ENCODE data around the gene DST.

Gene DST

DNA sequence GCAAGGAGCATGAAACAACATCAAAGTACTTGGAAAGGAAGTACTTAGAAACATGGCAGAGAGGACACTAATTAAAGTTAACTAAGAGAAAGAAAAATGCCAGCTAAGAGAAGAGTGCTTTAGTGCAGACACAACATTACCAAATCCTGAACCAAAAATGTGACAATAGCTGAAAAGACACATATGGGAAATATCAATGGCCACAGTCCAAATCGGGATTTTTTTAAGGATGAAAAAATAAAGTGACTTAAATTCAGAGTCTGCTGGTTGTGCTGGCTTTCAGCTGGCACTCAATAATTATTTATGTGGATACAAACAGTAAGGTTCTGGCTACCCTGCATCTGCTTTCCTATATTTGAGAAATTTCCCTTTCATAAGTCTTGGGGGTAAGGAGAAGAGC lies 12.6 kb upstream of the DST start:
- DNase-seq (ENCODE audit: insufficient read length, low spot score) = no peak
- TF ChIP-seq CTCF (IDR thresholded peaks at IDR 0.05; ENCODE audit: insufficient read depth, missing control alignments) = no peak
- FAIRE-seq = no peak

DNA sequence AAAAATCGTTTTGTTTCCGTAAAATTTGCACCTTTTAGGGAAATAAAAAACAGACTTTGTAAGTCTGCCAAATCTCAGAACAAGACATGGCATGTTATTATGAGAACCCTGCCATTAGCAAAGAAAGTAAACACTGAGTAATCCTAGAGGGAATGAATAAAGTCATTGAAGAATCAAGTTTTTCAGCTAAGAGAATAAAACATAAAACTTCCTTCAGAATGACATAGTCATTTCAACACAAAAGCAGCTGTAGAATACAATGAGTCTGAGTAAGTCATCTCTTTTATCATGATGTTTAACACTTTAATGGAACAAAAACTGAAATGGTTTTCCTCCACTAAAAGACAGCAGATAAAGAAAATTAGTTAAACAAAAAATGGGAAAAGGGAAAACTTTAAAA lies 10.3 kb upstream of the DST start:
- no peak for TF ChIP-seq CTCF (IDR thresholded peaks at IDR 0.05; ENCODE audit: insufficient read depth, missing control alignments)
- DNase-seq (ENCODE audit: insufficient read length, low spot score) = no peak
- no peak for FAIRE-seq

DNA sequence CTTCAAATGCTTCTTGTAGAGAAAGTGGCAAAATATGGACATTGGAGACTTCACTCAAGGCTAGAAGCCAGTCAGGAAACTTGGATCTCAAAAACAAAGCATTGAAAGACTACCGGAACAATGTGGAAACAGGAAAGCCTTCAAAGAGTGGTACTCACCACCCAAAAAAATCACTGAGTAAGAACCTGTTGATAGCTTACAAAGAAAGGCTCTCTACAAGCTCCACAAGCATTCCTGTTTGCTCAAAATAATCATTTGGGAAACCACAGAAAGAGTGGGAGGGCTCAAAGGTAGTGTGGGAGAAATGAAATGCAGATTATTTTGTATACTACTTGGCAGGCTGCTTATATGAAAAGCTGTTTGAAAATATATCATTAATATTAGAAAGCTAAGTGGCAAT lies 9.5 kb upstream of the DST start:
- no peak for DNase-seq (ENCODE audit: insufficient read length, low spot score)
- no peak for TF ChIP-seq CTCF (IDR thresholded peaks at IDR 0.05; ENCODE audit: insufficient read depth, missing control alignments)
- no peak for FAIRE-seq

DNA sequence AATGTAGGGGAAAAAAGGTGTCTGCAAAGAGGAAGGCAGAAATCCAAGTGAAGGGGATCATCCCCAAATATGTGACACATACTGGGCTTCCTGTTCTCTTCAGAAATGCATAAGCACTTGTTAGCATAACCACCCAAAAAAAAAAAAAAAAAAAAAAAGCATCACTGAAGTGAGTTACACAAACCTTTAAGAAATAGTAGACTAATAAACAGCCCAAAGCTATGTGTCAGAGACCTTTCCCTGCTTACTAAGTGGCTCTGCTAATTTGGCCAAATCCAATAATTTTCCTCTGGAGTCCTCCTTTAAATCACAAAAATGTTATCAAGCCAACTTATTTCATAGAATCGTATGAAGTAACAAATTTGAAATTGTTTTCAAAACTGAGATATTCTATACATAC lies 7.5 kb upstream of the DST start:
- DNase-seq (ENCODE audit: insufficient read length, low spot score) (no peak), FAIRE-seq (no peak)

DNA sequence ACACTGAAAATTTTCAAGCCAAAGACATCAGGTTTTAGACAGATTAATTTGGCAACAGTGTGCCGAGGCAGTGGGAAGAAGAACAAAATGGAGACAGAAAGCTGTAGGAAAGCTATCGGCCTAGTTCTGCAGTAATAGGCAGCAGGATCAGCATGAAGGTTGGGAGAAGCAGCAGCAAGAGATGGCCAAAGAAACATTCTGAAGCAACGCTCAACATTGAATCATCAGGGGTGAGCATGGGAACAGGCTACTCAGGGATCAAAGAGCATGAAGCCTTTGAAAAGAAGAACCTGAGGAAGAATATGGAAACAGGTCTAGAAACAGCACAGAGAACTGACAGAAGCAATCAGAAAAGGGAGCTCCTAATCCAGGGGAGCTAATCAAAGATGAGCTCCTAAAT lies 7.1 kb upstream of the DST start:
- DNase-seq (ENCODE audit: insufficient read length, low spot score) = no peak
- no peak for FAIRE-seq
- TF ChIP-seq CTCF (IDR thresholded peaks at IDR 0.05; ENCODE audit: insufficient read depth, missing control alignments) = no peak

More for the DNA sequence above, 7.5 kb upstream of the DST start:
- TF ChIP-seq CTCF (IDR thresholded peaks at IDR 0.05; ENCODE audit: insufficient read depth, missing control alignments) = no peak

DNA sequence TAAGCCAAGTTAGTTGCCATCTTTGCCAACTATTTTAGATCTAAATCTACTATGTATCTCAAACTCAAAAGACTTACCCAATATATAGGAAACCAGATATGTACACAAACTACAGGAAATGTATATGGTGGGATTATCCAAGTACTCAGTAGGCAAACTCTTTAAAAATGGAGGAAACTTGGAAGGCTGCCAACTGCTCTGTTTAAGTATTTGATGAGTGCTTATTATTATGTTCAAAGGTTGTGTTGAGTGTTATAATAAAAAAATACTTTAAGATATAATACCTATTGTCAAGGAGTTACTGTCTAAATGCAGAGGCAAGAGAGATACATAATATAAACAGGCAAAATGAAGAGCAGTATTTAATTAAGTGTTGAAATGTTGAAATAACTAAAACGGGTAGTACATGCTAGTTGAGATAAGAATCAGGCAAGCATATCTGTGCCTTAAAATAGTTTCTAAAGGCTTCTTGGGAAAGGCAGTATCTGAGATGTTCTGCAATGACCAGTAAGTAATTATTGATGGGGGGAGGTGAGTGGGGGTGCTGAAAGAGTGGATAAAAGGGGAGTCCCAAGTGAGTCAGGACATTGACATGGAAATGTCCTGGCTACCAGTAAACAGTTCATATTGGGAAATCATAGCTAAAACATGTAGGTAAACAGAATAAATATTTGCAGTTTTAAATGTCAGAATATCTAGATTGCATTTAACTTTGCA lies 6.5 kb upstream of the DST start:
- no peak for FAIRE-seq
- no peak for TF ChIP-seq CTCF (IDR thresholded peaks at IDR 0.05; ENCODE audit: insufficient read depth, missing control alignments)
- DNase-seq (ENCODE audit: insufficient read length, low spot score) = no peak

GRCh38 chr6:56647172-56647762 lies 4.6 kb upstream of the DST start:
- no peak for TF ChIP-seq CTCF (IDR thresholded peaks at IDR 0.05; ENCODE audit: insufficient read depth, missing control alignments)
- DNase-seq (ENCODE audit: insufficient read length, low spot score) (no peak), FAIRE-seq (no peak)

Measured in D721Med (cell line).